Ramos (cell line): ENCODE measurements around the gene COPE.

ENCODE experiments used
- in situ Hi-C: fragments of 300-500 bp; cut with MboI; formaldehyde crosslinking; loops from one replicate; pipeline ENCODE4 v1.14.3; 2022; ENCODE audit warnings: low sequenced_read_pairs; ENCODE audit not compliant: unreplicated experiment

Gene COPE

GRCh38 chr19:18856385-18857126 lies 62.6 kb downstream of the COPE start:
- in situ Hi-C loops: loop anchor here (10.0 kb wide), 1 partner anchor 402 kb away; no protein-coding TSS in a partner anchor

GRCh38 chr19:18855647-18856384 lies 63.4 kb downstream of the COPE start:
- in situ Hi-C loops: loop anchor here (10.0 kb wide), 1 partner anchor 401 kb away; no protein-coding TSS in a partner anchor

- in situ Hi-C loops: loop anchor here (10.0 kb wide), 1 partner anchor 400 kb away; no protein-coding TSS in a partner anchor
These were observed 64.2 kb downstream of the COPE start for GRCh38 chr19:18854982-18855381.

GRCh38 chr19:18853755-18854427 lies 65.3 kb downstream of the COPE start:
- in situ Hi-C loops: loop anchor here (10.0 kb wide), 1 partner anchor 399 kb away; no protein-coding TSS in a partner anchor

GRCh38 chr19:18852648-18853047 lies 66.5 kb downstream of the COPE start:
- in situ Hi-C loops: loop anchor here (10.0 kb wide), 1 partner anchor 398 kb away; no protein-coding TSS in a partner anchor

GRCh38 chr19:18851673-18852325 lies 67.4 kb downstream of the COPE start:
- in situ Hi-C loops: loop anchor here (10.0 kb wide), 1 partner anchor 397 kb away; no protein-coding TSS in a partner anchor

GRCh38 chr19:18850471-18851375 lies 68.5 kb downstream of the COPE start:
- in situ Hi-C loops: loop anchor here (10.0 kb wide), 1 partner anchor 396 kb away; no protein-coding TSS in a partner anchor

GRCh38 chr19:18849838-18850400 lies 69.3 kb downstream of the COPE start:
- in situ Hi-C loops: loop anchor here (10.0 kb wide), 1 partner anchor 395 kb away; no protein-coding TSS in a partner anchor
